Memory B cell (primary cell): ENCODE results near the gene MIR17HG.

Experiments
- ATAC-seq: fragments of 150-1000 bp; cut with Tn5 transposase; 2 replicates; pipeline ENCODE4 v1.10.0; 2021; ENCODE audit warnings: low read depth, mild to moderate bottlenecking, moderate library complexity
- DNase-seq, 2 donors: peaks; one replicate each; pipeline ENCODE4 v3.0.0; 2022; ENCODE audit warnings: low spot score in 2 of 2
- H3K27ac Mint-ChIP-seq: one replicate; pipeline ENCODE4 v1.8.0; 2022; ENCODE audit warnings: mild to moderate bottlenecking, moderate library complexity, mixed read lengths
- H3K27me3 Mint-ChIP-seq: one replicate; pipeline ENCODE4 v1.8.0; 2022; ENCODE audit warnings: mixed read lengths
- H3K36me3 Mint-ChIP-seq: one replicate; pipeline ENCODE4 v1.8.0; 2022; ENCODE audit warnings: mild to moderate bottlenecking, mixed read lengths
- H3K4me1 Mint-ChIP-seq: one replicate; pipeline ENCODE4 v1.8.0; 2022; ENCODE audit warnings: mixed read lengths
- H3K4me3 Mint-ChIP-seq: one replicate; pipeline ENCODE4 v1.8.0; 2022; ENCODE audit warnings: mild to moderate bottlenecking, moderate library complexity, mixed read lengths
- H3K9me3 Mint-ChIP-seq: one replicate; pipeline ENCODE4 v1.8.0; 2022; ENCODE audit warnings: mixed read lengths

The MIR17HG gene

DNA sequence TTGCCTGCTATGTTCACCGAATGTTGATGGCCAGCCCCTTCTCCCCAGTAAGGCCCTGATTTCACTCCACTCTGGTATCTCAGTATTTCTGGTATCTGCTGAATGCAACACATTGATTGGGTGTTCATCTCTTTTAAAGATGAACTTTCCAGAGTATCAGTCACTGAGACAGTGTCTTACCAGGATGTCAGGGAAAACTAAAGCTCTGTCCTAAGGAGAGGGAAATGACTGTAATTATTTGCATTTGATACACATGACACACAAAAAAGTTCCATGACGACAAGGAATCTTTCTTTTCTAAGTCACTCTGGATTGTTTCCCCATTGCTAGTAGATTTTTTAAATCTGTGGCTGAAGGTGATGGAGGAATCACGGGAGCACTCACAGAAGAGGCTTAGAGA is 53.2 kb downstream of the MIR17HG start:
- H3K4me3 Mint-ChIP-seq, result no peak overlapping the region
- ATAC-seq (no peak), DNase-seq (no peak)
- no peaks in the 10 kb centered on the region for H3K36me3 Mint-ChIP-seq
- no peak overlapping the region for H3K27ac Mint-ChIP-seq
- H3K9me3 Mint-ChIP-seq, result no peaks in the 10 kb centered on the region
- H3K27me3 Mint-ChIP-seq, result no peaks in the 10 kb centered on the region
- H3K4me1 Mint-ChIP-seq, result peaks cover 20% of the 10 kb centered on the region

GRCh38 chr13:91401920-91402319 is 54.4 kb downstream of the MIR17HG start:
- no peak for DNase-seq
- Mint-ChIP-seq H3K9me3 (peaks cover 3% of the 10 kb centered on the region), H3K4me3 (no peak overlapping the region), H3K27ac (no peak overlapping the region), H3K27me3 (peaks cover 1% of the 10 kb centered on the region), H3K4me1 (peaks cover 22% of the 10 kb centered on the region), H3K36me3 (peaks cover 2% of the 10 kb centered on the region)
- peak; percentile 19 for ATAC-seq
